T-helper 22 cell (primary cell): Measurements from ENCODE around the gene LRRC45.
A peak's percentile ranks its signal among the peaks of the same experiment; 100 is the strongest.

Experiments used
- DNase-seq: peaks from one replicate; pipeline ENCODE4 v3.0.0-alpha.2; 2020; ENCODE audit warnings: low read depth

Gene LRRC45

DNA sequence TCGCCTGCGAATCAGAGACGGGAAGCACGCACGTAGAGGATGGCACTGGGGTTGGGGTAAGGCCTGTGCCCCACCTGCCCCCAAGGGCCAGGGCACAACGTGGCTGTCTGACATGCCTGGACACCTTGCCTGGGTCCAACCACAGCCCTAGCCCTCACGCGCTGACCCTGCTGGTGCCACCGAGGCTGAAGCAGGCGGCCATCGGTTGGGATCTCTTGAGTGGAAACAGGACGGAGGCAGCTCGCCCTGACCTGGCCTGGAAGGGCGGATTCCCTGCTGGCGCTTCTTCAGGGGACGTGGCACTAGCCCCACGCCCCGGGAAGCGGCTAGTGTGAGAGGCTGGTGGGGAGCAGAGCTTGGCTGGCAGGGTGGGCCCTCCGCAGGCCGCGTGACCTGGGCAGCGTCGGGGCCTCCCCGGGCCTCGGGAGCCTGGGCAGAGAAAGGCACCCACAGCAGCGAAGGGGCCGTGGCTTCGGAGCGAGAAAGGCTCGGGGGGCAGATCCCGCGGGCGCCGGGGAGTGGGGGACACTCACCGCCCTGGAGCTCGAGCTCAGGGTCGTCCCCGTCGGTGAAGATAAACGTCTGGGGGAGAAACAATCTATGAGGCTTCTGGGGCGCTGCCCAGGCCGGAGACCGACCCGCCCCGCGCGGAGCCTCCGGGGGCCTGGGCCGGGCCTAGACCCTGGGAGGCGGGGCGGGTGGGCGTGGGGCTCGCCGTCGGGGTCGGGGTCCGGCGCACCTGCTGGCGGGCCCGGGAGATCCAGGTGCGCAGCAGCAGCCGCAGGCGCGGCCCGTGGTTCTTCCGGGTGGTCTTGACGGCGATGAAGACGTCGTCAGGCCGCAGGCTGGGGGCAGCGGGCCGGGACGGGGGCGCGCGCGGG lies 27.9 kb downstream of the LRRC45 start:
- DNase-seq: no peak

- DNase-seq: peak; percentile 71
These were observed 28.9 kb downstream of the LRRC45 start, which contains the start of the genes GPS1 and RFNG for GRCh38 chr17:82051776-82052637. Gene GPS1 (plus strand): TSS chr17:82051898. CDS start chr17:82051932, 34 bp downstream. Gene RFNG (minus strand): TSS chr17:82051811. CDS start chr17:82051766, 45 bp downstream.

GRCh38 chr17:82052638-82053059 lies 29.5 kb downstream of the LRRC45 start:
- DNase-seq: no peak

- DNase-seq: no peak
These were observed 30.0 kb downstream of the LRRC45 start for GRCh38 chr17:82053130-82053529.

DNA sequence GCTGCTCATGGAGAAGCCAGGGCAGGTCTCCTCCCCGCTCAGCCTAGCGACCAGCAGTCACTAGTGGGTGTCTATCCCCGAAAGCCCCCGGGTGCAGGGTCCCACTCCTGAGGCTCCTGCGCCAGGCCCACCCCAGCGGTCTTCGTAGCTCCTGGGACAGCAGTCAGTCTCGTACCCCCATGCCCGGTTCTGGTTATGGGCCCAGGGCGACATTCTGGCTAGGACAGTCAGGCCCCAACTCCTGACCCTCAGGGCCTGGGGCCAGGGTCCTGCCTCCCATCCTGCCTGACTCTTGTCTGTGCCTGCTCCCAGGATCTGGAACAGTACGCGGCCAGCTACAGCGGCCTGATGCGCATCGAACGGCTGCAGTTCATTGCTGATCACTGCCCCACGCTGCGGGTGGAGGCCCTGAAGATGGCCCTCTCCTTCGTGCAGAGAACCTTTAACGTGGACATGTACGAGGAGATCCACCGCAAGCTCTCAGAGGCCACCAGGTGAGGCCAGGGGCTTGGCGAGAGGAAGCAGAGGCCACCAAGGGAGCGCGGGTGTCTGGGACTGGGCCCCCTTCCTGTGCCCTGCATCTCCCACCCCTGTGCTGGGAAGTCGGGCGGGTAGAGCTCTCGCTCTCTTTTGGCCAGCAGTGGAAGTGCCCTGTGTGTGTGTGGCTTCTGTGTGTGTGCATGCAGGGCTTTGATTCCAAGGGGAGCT lies 30.6 kb downstream of the LRRC45 start:
- DNase-seq: no peak

GRCh38 chr17:82054351-82055022 lies 31.4 kb downstream of the LRRC45 start:
- no peak for DNase-seq

DNA sequence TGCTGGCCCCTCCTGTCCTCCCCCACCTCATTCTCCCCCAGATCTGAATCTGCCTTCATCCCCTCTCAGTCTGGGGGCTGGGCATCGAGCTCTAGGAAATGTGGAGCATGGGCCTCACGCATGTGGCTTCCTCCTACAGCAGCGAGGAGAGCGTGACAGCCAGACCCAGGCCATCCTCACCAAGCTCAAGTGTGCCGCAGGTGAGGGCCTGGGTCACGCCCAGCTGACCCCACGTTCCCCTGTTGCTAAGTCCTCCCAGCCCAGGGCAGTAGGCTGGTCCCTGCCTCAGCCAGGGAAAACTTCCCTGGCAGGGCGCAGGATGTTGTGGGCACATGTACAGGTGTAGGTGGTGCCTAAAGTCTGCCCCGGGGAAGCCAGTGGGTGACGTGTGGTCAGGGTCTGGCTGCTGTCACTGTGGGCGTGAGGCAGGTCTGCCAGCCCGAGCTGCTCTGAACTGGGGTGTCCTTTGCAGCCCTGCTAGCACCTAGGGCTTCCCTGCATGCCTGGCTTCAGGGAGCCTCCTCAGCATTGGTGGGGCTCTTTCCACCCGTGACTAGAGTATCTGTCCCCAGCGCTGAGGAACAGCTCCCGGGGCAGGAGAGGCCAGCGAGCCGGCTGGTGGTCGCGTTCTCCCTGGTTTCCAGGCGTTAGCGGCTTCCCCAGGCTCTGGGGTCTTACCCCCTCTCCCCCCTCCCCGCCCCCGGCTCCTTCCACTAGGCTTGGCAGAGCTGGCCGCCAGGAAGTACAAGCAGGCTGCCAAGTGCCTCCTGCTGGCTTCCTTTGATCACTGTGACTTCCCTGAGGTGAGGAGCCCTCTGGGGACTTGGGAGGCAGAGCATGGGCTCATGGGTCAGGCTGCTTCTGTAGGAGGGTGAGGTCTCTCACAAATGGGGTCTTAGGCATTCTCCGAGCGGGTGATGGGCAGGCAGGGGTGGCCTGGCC lies 32.2 kb downstream of the LRRC45 start:
- no peak for DNase-seq

DNA sequence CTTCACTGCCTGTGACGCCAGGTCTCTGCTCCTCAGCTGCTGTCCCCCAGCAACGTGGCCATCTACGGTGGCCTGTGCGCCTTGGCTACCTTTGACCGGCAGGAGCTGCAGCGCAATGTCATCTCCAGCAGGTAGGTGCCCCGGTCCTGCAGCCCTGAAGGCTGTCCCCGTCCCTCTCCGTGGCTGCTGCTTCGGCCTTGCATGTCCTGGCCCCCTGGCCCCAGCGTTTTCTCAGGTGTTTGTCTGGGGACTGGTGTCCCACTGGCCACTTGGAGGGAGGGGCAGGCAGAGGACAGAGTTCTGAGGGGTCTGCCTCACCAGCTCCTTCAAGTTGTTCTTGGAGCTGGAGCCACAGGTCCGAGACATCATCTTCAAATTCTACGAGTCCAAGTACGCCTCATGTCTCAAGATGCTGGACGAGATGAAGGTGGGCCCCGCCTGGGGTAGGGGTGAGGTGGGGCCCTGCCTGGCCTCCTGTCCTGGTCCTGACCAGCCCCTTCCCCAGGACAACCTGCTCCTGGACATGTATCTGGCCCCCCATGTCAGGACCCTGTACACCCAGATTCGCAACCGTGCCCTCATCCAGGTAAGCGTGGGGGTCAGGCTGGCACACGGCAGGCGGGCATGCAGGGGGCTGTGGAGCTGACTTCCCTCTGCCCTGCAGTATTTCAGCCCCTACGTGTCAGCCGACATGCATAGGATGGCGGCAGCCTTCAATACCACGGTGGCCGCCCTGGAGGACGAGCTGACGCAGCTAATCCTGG lies 33.0 kb downstream of the LRRC45 start:
- no peak for DNase-seq

DNA sequence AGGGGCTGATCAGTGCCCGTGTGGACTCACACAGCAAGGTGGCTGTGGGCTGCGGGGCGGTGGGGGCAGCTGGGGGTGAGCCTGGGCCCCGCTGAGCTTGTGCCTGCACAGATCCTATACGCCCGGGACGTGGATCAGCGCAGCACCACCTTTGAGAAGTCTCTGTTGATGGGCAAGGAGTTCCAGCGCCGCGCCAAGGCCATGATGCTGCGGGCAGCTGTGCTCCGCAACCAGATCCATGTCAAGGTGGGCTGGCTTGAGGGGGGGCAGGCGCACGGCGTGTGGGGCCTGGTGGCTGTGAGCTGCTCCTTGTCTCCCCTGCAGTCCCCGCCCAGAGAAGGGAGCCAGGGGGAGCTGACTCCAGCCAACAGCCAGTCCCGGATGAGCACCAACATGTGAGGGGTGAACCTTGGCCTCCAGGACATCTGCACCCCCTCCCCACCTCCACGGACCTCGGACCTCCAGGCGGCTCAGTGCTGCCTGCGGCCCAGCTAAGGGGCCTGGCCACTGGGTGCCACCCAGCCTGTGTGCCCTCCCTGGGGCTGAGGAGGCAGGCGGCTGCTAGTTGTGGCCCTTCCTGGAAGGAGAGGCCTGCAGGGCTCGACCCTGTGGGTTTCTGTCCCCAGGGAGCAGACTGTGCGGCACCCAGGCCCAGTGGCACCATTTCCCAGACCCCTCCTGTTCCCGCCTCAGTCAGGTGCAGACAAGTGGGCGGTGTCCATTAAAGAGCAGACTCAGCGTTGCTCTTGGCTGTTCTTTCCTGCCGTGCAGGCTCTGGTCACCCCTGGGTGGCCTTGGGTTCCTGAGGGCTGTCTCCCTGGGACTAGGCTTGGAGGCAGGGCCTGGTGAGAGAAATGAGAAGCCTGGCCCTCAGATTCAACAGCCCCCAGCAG lies 33.9 kb downstream of the LRRC45 start:
- no peak for DNase-seq

GRCh38 chr17:82058230-82058854 lies 35.2 kb downstream of the LRRC45 start:
- DNase-seq: no peak

GRCh38 chr17:82058855-82059249 lies 35.7 kb downstream of the LRRC45 start:
- no peak for DNase-seq

DNA sequence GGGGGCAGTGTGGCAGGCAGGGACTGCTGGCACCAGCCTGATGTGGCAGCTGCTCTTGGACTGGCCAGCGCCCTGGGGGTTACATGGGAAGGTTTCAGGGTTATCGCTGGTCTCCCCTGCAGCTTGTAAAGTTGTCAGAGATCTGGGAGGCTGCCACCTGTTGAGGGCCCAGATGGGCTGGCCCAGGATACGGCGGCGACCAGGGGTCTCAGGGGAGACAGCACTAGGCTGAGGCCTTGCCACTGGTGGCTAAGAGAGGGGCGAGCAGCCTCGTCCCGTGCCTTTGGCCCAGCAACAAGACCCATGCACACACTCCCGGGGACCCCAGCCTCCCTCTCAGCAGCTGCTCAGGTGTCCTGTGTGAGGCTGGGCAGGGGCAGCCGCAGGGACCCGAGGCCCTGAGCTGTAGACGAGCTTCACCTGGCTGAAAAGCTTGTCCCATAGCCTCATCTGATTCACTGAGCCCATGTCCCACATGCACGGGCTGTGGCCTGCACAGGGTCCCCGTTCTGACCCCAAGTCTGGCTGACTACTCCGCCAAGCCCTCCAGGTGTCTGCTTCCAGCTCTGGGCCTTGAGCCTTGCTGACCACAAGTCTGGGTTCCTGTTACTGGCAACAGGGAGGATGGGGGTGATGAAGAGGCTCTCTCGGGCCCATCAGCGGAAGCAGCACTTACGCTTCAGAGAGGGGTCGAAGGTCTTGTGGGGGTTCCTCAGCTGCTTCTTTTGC lies 36.3 kb downstream of the LRRC45 start:
- no peak for DNase-seq

GRCh38 chr17:82060001-82060380 lies 36.9 kb downstream of the LRRC45 start:
- DNase-seq: no peak

DNA sequence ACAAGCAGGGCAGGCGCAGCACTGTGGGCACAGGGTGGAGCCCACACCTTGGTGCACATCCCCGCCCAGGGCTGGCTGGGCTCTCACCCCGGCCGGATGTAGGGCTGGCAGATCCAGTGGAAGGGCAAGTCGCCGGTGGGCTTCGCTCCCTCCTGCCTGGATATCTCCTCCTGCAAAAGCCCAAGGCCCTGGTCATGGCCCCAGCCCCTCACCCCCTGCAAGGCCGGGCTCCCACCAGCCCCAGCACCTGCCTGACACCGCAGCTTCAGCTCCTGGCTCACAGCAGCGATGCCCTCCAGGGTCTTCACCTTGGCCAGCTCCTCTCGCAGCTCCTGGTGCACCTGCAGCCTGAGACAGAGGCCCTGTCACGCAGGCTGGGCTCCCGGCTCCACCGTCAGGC lies 37.5 kb downstream of the LRRC45 start:
- DNase-seq: no peak

GRCh38 chr17:82061047-82061925 lies 38.2 kb downstream of the LRRC45 start:
- no peak for DNase-seq
